SK-N-SH (cell line): ENCODE results near the gene CMTM8. TPM values are rescaled to one million over a fixed set of nuclear protein-coding genes. Genes with fewer than 3 reads are reported as not detected.

Experiments
- CTCF ChIA-PET: fragments of 300-600, 350-600 bp; formaldehyde crosslinking; extraction: SDS; loops from one replicate; lab custom pipeline; 2021; lab: Yijun Ruan, JAX
- POLR2A ChIA-PET: fragments of 350-600 bp; sonication (Branson Sonifier 250); formaldehyde crosslinking; extraction: SDS; loops from one replicate; lab custom pipeline; 2020; ENCODE audit warnings: antibody characterized with exemption, inconsistent platforms; lab: Yijun Ruan, JAX
- DNase-seq: peaks from one replicate; pipeline ENCODE4 v3.0.0; 2012
- H2AFZ ChIP-seq: fragments of 200-600 bp; sonication (generic); 2 replicates; pipeline ENCODE4 v1.8.1; 2016; ENCODE audit warnings: antibody characterized with exemption, mild to moderate bottlenecking, low read depth
- H3F3A ChIP-seq: fragments of 200-600 bp; sonication (generic); replicated peaks from 2 replicates; pipeline ENCODE3; 2016; ENCODE audit warnings: antibody characterized with exemption, mild to moderate bottlenecking; ENCODE audit not compliant: insufficient read depth
- H3K27ac ChIP-seq, 2 experiments: fragments of 200-500 bp in 1 of 2; fragments of 200-600 bp in 1 of 2; sonication (Bioruptor generic) in 1 of 2; sonication (generic), shearing (Covaris generic) in 1 of 2; 2 replicates each; pipeline versions ENCODE4 v1.5.1 to v1.6.1; 2014 to 2016; ENCODE audit warnings: low read depth in 2 of 2, inconsistent platforms in 1 of 2, low read length in 1 of 2, mild to moderate bottlenecking in 1 of 2, mixed read lengths in 1 of 2
- H3K27me3 ChIP-seq: fragments of 200-600 bp; sonication (generic), shearing (Covaris generic); 2 replicates; pipeline ENCODE4 v1.6.1; 2016; ENCODE audit warnings: mixed run types; ENCODE audit not compliant: insufficient read depth
- H3K36me3 ChIP-seq, 2 experiments: fragments of 200-500 bp in 1 of 2; fragments of 200-600 bp in 1 of 2; sonication (Bioruptor generic) in 1 of 2; sonication (generic) in 1 of 2; replicated peaks in 1 of 2; 2 replicates each; pipeline versions ENCODE3 to v1.5.1; 2014 to 2016; ENCODE audit warnings: low read length in 1 of 2, mild to moderate bottlenecking in 1 of 2; ENCODE audit not compliant: insufficient read depth in 2 of 2, control insufficient read depth in 1 of 2
- H3K4me1 ChIP-seq, 2 experiments: fragments of 200-500 bp in 1 of 2; fragments of 200-600 bp in 1 of 2; sonication (Bioruptor generic) in 1 of 2; sonication (generic), shearing (Covaris generic) in 1 of 2; 2 replicates each; pipeline versions ENCODE4 v1.5.1 to v1.6.1; 2014 to 2016; ENCODE audit warnings: low read depth in 1 of 2, low read length in 1 of 2, mixed run types in 1 of 2; ENCODE audit not compliant: insufficient read depth in 2 of 2, control insufficient read depth in 1 of 2
- H3K4me2 ChIP-seq: fragments of 200-600 bp; sonication (generic), shearing (Covaris generic); 2 replicates; pipeline ENCODE4 v1.6.1; 2017; ENCODE audit warnings: mixed run types
- H3K4me3 ChIP-seq, 2 experiments: fragments of 200-500 bp in 1 of 2; fragments of 200-600 bp in 1 of 2; sonication (Bioruptor generic) in 1 of 2; sonication (generic), shearing (Covaris generic) in 1 of 2; 2 replicates each; pipeline versions ENCODE4 v1.5.1 to v1.8.1; 2014 to 2016; ENCODE audit warnings: low read depth in 2 of 2, inconsistent platforms in 1 of 2, low read length in 1 of 2, mild to moderate bottlenecking in 1 of 2, mixed read lengths in 1 of 2, moderate library complexity in 1 of 2
- H3K79me2 ChIP-seq: fragments of 200-600 bp; sonication (generic); 2 replicates; pipeline ENCODE4 v1.8.1; 2017; ENCODE audit warnings: mild to moderate bottlenecking; ENCODE audit not compliant: insufficient read depth
- H3K9ac ChIP-seq: fragments of 200-600 bp; sonication (generic); 2 replicates; pipeline ENCODE4 v1.6.1; 2017; ENCODE audit warnings: mixed run types
- H3K9me2 ChIP-seq: fragments of 200-600 bp; sonication (generic); 2 replicates; pipeline ENCODE4 v1.6.1; 2017; ENCODE audit warnings: mixed run types
- H3K9me3 ChIP-seq: fragments of 200-600 bp; sonication (generic); 2 replicates; pipeline ENCODE4 v1.6.1; 2017; ENCODE audit warnings: mixed run types, mild to moderate bottlenecking, moderate library complexity
- H4K20me1 ChIP-seq: fragments of 200-600 bp; sonication (generic); 2 replicates; pipeline ENCODE4 v1.6.1; 2017; ENCODE audit warnings: mild to moderate bottlenecking, mixed run types; ENCODE audit not compliant: insufficient read depth
- EZH2phosphoT487 ChIP-seq: fragments of 200-600 bp; sonication (generic); IDR thresholded peaks from 2 replicates; pipeline ENCODE4 v1.6.1; 2017; ENCODE audit warnings: low read depth, mixed run types, mild to moderate bottlenecking, antibody characterized with exemption, moderate library complexity, borderline replicate concordance
- FOXJ3 ChIP-seq: sonication (generic); formaldehyde crosslinking; IDR thresholded peaks from 2 replicates; pipeline ENCODE4 v1.5.1; 2020; ENCODE audit warnings: mild to moderate bottlenecking, missing genetic modification reagents
- GATA2 ChIP-seq: sonication (generic); formaldehyde crosslinking; IDR thresholded peaks from 2 replicates; pipeline ENCODE4 v1.5.0; 2020; ENCODE audit warnings: mild to moderate bottlenecking, missing genetic modification reagents
- IRF3 ChIP-seq: fragments of 150-350 bp; IDR thresholded peaks from 2 replicates; pipeline ENCODE4 v1.6.1; 2016; ENCODE audit warnings: mild to moderate bottlenecking, low read depth, low read length
- JUND ChIP-seq: IDR thresholded peaks from 2 replicates; pipeline ENCODE4 v1.4.0; 2012
- MXI1 ChIP-seq: IDR thresholded peaks from 2 replicates; pipeline ENCODE4 v1.6.1; 2012; ENCODE audit warnings: mild to moderate bottlenecking, low read depth, low read length, improper control_type of control experiment
- PBX3 ChIP-seq: IDR thresholded peaks from 2 replicates; pipeline ENCODE4; 2012
- SIN3A ChIP-seq: IDR thresholded peaks from 2 replicates; pipeline ENCODE4 v1.6.1; 2012; ENCODE audit warnings: low read depth, mild to moderate bottlenecking, low read length, moderate library complexity, borderline replicate concordance
- TAF1 ChIP-seq: IDR thresholded peaks from 2 replicates; pipeline ENCODE4 v1.6.1; 2012; ENCODE audit warnings: low read depth, mild to moderate bottlenecking, low read length, moderate library complexity, borderline replicate concordance
- YY1 ChIP-seq: IDR thresholded peaks from 2 replicates; pipeline ENCODE4 v1.4.0; 2012; ENCODE audit warnings: low read depth, mild to moderate bottlenecking
- WGBS: methylation state at CpG from one replicate; pipeline ENCODE4 v1.1.6; 2017; ENCODE audit warnings: low lambda C conversion rate; 5-methylcytosine and 5-hydroxymethylcytosine counted together
- polyA plus RNA-seq, 3 experiments: library from polyadenylated mRNA; depleted of rRNA; stranded (reverse); fragments of >200 nt; gene quantifications; 2 replicates each; pipeline ENCODE4 v1.2.3, GENCODE V29; 2012
- small RNA-seq, 7 experiments: library from RNA; depleted of rRNA; stranded (forward); fragments of <200 nt; gene quantifications; one replicate each; pipeline ENCODE3, GENCODE V24; 2012
- TF ChIP-seq, protein P1 (sequence below): IDR thresholded peaks from 2 replicates; pipeline ENCODE4 v1.4.0; 2012; ENCODE audit warnings: low read depth

The CMTM8 gene
- polyA plus RNA-seq, 1 of the 3 experiments (the other 2 are of a cell fraction) = 9.7 TPM

DNA sequence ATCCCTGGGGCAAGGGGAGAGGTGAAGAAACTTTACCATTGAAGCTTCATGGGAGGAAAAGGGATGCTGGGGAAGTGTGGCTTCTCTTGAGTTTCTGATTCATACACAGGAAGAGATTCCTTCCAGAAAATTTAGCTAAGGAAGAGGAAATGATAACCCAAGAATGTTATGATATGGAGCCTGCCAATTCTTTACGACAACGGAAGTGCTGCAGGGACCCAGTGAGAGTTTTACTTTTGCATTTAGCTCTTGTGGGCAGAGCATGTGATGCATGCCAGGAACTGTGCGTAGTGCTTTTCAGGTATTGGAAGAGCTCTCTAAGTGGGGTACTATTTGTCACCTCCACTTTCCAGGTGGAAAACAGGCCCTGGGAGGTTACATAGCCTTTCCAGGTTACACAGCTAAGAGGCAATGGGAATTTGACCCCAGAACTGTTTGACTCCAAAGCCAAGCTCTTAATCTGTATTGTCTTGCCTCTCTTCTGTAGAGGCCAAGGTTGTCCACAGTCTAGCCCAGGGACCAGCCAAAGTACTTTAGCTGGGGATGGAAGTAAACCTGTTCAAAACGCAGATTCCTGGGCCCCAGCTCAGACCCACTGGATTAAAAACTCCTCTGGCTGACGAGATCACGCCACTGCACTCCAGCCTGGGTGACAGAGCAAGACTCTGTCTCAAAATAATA is 176.2 kb downstream of the CMTM8 start (continued):
- TF ChIP-seq TAF1 = 0 out of 2 replicates have a peak, but pooled peaks have one; percentile 18
- no peak for TF ChIP-seq MXI1
- TF ChIP-seq, protein P1, sequence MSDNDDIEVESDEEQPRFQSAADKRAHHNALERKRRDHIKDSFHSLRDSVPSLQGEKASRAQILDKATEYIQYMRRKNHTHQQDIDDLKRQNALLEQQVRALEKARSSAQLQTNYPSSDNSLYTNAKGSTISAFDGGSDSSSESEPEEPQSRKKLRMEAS = no peak
- no peak for TF ChIP-seq SIN3A
- no peak for TF ChIP-seq YY1
- TF ChIP-seq IRF3 = no peak
- no peak for TF ChIP-seq JUND
- TF ChIP-seq PBX3 = no peak

DNA sequence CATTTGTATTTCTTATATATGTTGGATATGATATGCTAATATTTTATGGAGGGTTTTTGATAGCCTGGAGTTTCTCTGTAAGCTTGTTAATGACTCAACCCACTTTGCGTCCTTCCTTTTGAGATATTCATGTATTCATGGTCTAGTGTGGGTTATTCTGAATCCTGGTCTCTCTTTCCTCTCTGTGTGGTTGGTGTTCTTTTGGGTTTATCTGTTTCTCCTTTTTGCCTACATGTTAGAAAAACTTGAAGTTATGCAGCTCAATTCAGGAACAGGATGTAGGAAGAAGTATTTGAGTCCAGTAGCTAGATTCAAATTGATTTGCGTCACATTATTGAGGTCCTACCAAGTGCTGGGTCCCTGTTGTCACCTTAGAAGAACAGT is 181.3 kb downstream of the CMTM8 start:
- Histone ChIP-seq H3K27me3 (no peaks in the 10 kb centered on the region), H3F3A (peaks cover 19% of the 10 kb centered on the region), H3K9me3 (no peaks in the 10 kb centered on the region), H3K9ac (peak overlapping the region; percentile 57; the same call in 1 of the 2 replicates), H2AFZ (peak overlapping the region; percentile 23), H3K4me1 (peaks cover 32 to 33% of the 10 kb centered on the region in 2 experiments), H3K9me2 (no peaks in the 10 kb centered on the region), H3K4me2 (peak overlapping the region; percentile 54), H4K20me1 (no peaks in the 10 kb centered on the region), H3K4me3 (no peak overlapping the region), H3K27ac (peak overlapping the region in 1 of 2 experiments; percentile 92; a peak in 2 of 4 replicates), H3K36me3 (no peaks in the 10 kb centered on the region), H3K79me2 (peaks cover 54% of the 10 kb centered on the region; the same call in 1 of the 2 replicates)
- TF ChIP-seq IRF3 = no peak
- no peak for TF ChIP-seq GATA2
- TF ChIP-seq TAF1 = no peak
- no peak for TF ChIP-seq EZH2phosphoT487
- no peak for TF ChIP-seq FOXJ3
- 100% methylated on average over 2 of the region's 2 CpGs for WGBS
- POLR2A ChIA-PET = no interaction called here
- DNase-seq = no peak
- CTCF ChIA-PET = interaction anchor here (1.0 to 1.6 kb wide), 2 partner anchors 45 to 54 kb away, joined by 3 read pairs; no protein-coding TSS in a partner anchor

Small RNAs within 50 kb of the gene (small RNA-seq; reads per million reads assigned to genes)
- gene AC097639.2 = 0 reads per million in 7 experiments

Other genes with a start within 250 kb of the CMTM8 start
- 6.1 and 7.7 TPM in 2 replicates for gene GPD1L, start 132.1 kb upstream of the CMTM8 start, polyA plus RNA-seq (2012; rRNA removed)
- gene CMTM7, start 153.2 kb downstream of the CMTM8 start, polyA plus RNA-seq (2012; rRNA removed) = 50.1 and 50.7 TPM in 2 replicates